ENCODE measurements around the gene PDGFC. TPM values are rescaled to one million over a fixed set of nuclear protein-coding genes. Genes with fewer than 3 reads are reported as not detected.

PDGFC gene
- total RNA-seq, 1 donor from 2014 or later: 33.4 TPM

DNA sequence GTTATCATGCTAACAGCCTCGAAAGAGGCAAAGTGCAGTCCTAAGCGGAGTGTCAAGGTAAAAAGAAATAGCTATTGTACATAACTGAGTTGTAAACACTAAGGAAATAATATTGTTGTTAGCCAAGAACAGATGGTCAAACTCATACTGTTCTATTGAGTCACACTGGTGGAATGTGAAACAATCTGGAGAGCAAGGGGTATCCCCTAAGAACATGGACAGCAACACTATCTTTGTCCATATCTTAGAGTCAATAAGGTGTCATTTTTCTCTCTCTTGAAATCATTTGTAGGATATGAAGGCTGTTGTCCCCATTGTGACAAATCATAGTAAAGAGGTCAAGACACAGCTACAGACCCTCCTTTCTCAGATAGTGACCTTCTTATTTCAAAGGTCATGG, 4.5 kb upstream of the PDGFC start:
- FAIRE-seq (no peak), DNase-seq (ENCODE audit: low spot score in 2 of 2) (no peak)

DNA sequence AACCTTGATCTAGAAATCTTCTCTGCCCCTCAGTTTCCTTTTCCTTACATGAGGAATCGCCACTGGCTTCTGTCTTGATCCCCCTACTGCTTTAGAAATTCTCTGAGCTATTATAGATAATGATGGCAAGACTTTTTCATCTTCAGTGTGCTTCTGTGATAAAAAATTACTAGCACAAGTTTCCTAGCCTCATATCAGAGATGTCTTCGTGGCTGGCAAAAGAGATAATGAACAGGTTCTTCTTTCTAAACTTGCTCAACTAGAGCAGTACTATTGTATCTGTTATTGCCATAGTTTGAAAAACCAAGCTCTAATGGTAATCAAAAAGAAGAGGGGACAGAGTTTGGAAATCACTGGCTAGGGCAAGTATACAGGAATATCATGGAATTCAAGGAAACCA, 4.1 kb upstream of the PDGFC start:
- no peak for DNase-seq (ENCODE audit: low spot score in 2 of 2)
- no peak for FAIRE-seq

DNA sequence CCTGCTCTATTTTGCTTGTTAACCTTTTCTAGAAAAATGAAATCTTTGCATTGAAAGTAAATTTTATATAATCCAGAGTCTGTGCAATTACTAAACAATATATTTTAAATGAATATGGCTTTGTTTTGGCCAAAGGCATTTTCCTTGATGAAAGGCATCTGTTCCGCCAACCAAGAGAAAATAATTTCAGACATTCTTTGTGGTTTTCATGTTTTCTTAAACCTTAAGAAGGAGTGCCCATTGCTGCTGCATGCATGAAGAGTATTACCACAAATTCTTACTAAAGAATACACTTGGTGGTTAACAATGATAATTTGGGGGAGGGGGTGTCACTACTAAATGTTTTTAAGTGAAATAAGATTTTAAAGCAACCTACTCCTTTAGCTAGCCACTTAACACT, 2.7 kb upstream of the PDGFC start:
- DNase-seq (ENCODE audit: low spot score in 2 of 2) (no peak), FAIRE-seq (no peak)

DNA sequence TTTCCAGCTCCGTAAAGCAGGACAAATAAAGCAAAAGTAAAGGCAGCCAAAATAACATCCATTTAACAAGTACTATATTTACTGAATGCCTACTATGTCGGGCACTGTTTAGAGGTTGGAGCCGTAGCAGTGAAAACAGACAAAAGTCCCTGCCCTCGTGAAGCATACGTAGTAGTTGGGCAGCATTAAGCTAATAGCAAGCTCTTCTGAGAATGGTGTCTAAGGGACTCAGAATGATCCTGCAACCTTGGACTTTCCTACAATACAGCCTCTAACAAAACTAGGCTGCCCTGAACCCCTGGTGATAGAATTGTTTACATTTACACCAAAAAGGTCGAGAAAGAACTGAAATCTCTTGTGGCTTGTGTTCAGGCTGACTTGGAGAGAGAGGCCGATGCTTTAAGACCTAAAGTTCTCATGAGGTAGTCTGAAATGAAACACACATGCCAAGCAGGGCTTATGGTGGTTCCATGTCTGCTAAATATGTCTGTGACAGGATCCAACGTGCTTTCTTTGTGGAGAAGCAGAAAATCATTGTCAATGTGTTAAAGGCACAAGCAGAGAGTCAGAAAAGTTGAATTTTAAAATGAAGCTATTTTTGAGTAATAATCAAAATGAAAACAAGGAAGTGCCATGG, 898 bp upstream of the PDGFC start:
- DNase-seq (ENCODE audit: low spot score in 2 of 2) (peak in 1 of 2 donors; percentile 19), FAIRE-seq (no peak)

DNA sequence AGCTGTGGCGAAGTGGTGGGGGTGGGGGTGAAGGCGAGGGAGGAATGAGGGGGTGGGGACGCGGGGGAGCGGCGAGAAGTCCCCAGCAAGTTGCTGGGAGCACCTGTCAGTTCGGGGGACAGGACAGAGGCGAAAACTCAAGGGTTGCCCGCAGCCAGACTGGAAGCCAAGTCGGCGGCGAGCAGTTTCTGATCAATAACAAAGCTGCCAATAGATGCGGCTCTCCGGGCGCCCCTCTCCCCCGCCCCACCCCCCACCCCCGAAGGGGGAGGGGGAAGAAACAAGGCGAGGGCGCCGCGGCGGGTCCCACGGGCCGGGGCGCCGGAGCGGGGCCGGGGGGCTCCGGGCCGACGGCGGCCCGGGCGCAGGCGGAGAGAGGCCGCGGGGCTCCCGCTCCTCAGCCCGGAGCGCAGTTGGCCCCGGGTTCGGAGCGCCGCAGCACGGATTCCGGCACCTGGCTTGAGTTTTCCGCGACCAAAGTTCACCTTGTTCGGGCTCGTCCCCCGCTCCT, 379 bp downstream of the PDGFC start:
- FAIRE-seq: no peak
- peak; percentile 30 to 39 for DNase-seq (ENCODE audit: low spot score in 2 of 2)

DNA sequence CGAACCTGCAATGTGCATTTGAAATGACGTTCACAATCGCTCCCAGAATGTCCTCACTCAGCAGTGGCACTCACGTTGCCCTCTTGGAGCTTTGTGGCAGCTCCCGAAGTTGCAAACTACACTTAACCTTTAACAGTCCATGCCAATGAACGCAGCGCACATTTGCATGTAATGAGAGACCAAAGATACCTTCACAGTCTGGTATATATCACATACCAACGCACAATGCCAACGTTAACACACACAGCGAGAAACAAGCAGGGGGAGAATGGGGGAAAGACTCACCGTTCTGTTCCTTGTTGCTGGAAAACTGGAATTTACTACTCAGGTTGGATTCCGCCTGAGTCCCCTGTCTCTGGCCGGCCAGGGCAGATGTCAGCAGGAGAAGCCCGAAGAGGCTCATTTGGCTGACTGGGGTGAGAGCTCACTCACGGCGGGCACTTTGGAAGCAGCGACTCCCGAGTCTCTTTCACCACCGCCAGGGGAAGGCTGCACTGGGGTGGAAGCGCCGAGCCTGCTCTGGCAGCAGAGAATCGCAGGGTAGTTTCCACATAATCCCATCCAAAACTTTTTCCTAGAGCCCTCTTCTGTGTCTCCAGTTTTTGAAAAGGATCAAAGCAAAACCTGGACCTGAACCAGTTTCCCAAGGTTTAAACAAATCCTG, 966 bp downstream of the PDGFC start:
- FAIRE-seq (no peak), DNase-seq (ENCODE audit: low spot score in 2 of 2) (peak; percentile 24 to 51)

DNA sequence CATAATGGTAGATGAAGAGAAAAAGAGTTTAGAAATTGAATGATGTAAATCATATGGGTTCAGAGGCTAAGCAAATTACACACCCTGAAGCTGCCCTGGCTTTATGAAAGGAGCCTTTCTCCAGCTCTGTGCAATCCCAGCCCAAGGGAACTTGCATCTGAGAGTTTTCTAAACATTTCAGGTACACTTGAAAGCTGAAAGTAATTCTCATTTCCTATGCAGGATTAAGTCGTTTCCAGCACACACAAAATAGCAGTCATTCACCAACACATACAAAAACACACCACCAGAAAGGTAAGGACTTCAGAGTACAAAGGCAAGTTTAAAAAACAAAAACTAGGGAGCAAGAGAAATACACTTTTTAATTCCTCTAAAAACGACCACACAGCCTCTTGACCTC, 1.7 kb downstream of the PDGFC start:
- no peak for FAIRE-seq
- DNase-seq (ENCODE audit: low spot score in 2 of 2): no peak

DNA sequence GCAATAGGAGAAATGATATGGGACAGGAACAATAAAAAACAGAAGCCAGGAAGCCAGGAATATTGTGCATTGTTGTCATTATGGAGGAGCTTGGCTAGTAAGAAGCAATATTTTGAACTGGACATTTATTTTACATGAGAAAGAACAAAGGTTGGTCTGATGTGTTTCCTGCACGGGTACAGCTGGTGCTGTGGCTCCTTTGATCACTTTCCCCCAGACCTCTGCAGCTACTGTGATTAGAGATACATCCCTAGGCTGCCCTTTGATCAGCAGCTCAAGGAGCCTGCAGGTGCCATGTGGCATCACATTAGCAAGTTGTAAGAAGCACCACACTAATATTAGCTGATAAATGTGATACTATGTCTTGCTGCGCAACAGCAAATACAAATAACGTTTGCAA, 2.5 kb downstream of the PDGFC start:
- FAIRE-seq: no peak
- DNase-seq (ENCODE audit: low spot score in 2 of 2): no peak

DNA sequence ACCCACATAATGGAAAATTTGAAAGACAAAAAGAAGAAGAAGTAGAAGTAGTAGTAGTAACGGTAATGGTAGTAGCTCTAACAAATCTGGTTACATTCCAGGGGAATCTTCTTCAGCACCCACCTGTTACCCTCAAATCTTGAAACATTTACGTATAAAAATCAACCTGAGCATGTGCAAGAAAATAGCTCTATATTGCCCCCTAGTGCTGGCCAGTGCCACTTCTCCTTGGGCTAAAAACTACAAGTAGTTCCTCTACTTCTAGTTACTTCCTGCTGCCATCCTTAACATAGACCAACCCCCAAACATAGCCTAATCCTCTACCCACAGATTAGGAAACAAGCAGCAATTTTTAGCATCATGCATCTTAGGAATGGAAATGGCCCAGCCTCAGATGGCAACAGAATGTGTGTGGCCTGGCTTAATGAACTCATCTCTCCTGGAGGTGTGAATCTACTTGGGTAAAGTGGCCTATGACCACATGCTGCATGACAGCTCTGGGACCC, 3.1 kb downstream of the PDGFC start:
- FAIRE-seq (no peak), DNase-seq (ENCODE audit: low spot score in 2 of 2) (peak; percentile 20 to 26)

DNA sequence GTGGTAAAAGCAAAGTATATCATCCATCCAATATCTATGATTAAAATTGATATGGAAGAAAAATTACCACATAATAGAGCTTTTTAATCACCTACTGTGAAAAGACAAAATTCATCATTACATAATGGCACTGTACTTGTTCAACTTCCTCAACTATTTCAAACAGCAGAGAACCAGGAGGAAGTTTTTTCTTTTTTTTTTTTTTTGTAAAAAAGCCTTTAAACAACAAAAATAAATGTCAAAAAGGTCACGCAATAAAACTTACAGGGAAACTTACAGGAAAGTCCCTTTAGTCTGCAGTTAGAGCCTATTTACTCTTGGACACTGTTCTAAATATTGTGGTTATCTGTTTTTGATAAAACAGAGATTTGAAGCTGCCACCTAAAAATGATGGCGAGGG, 4.8 kb downstream of the PDGFC start:
- FAIRE-seq: no peak

DNA sequence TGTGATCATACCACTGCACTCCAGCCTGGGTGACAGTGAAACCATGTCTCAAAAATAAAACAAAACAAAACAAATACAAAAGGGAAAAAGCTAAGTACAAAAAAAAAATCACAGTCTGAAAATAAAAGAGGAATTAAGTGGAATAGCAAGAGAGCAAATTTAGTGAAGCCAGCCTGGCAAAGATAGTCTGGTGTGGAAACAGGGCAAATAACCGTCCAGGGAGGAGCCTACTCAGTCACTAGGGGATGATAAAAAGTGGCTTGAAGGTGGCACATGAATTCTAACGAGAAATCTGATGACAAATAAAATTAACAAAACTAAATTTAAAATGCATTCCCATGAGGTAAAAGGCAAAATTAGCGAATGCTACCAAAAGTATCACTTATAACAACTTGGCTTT, 8.2 kb downstream of the PDGFC start:
- DNase-seq (ENCODE audit: low spot score in 2 of 2) (no peak), FAIRE-seq (no peak)

More for the DNA sequence above, 4.8 kb downstream of the PDGFC start:
- DNase-seq (ENCODE audit: low spot score in 2 of 2): no peak

DNA sequence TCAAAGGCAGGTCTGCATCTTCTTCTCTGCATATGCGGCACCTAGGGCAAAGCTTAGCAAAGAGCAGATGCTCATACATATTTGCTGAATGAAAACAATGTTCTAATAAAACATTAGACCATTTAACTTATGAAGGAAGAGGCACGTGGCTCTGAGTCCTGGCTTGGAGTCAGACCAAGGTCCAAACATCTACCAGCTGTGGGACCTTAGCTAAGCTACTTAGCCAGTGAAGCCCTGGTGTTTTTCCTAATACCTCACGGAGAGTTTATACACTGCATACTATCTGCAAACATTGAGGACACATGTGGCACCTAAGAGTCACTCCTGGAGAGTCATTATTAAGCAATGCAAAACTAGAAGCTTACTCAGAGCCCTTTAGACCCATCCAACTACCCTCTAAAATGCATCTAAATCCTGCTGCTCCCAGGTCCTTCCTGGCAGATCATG, 9.0 kb downstream of the PDGFC start:
- no peak for FAIRE-seq
- no peak for DNase-seq (ENCODE audit: low spot score in 2 of 2)

DNA sequence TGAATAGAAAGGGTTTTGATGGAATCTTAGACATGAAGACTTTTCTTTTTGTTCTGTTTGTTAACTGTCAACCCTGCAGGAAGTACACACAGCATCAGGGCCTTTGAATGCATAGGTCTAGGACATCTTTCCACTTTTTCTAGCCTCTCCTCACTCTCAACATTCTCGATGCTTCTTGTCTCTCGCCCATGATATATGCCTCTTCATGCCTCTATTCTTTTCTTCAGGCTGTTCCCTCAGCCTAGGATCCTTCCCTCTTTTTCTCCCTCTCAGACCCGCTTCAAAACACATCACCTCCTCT, 9.6 kb downstream of the PDGFC start:
- DNase-seq (ENCODE audit: low spot score in 2 of 2) (no peak), FAIRE-seq (no peak)

DNA sequence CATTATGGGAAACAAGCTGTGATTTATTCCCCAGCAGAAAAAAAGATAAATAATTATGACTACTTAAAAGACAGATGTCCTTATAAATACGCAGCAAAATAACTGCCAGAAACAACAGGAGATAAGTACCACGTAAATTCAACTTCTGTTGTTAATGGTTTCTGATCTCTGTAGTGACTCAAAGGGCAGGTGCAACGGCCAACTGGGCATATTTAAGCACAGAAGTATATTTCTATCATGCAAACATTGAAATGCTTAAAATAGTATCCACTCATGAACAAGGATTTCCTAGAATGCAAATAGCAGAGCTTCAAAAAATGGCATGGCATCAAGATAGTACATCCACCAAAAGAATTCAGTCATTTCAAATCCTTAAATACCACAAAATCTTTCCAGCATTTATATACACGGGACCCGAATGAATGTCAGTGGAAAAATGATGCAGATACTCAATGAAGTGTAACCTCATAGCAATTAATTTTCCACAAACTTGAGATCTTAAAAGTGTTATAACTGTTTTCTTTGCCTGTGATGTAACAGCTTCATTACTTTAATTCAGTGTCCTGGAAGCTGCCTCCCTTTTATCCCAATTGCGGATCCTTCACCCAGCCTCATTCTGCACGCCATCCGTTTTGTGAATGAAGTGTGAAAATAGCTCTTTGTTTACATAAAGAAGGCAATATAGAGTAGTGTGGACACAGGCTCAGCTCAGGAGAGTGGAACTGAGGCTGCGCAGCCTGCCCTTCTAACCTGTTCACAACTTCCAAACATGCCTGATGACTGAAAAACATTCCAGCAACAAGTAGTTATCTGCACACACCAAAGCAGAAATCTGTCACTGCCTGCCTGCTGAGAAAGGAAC, 10.2 kb downstream of the PDGFC start:
- DNase-seq (ENCODE audit: low spot score in 2 of 2) (no peak), FAIRE-seq (no peak)

DNA sequence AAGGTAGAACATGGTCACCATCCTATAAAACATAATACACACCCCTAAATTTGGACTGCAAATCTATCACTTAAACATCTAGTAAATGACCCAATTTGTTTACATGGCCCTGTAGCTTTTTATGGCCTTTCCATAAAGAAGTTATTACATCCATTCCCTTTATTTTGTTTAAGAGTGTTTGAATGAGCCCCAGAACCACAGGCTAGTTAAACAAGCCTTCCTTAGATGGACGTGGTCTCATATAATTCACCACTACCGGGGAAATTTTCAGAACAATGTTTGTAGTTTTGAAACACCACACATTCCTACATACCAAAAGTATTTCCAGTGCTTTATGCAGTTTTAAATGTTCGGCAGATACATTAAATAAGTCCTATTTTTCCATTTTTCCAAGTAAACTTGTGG, 12.3 kb downstream of the PDGFC start:
- no peak for FAIRE-seq
- DNase-seq (ENCODE audit: low spot score in 2 of 2): no peak

DNA sequence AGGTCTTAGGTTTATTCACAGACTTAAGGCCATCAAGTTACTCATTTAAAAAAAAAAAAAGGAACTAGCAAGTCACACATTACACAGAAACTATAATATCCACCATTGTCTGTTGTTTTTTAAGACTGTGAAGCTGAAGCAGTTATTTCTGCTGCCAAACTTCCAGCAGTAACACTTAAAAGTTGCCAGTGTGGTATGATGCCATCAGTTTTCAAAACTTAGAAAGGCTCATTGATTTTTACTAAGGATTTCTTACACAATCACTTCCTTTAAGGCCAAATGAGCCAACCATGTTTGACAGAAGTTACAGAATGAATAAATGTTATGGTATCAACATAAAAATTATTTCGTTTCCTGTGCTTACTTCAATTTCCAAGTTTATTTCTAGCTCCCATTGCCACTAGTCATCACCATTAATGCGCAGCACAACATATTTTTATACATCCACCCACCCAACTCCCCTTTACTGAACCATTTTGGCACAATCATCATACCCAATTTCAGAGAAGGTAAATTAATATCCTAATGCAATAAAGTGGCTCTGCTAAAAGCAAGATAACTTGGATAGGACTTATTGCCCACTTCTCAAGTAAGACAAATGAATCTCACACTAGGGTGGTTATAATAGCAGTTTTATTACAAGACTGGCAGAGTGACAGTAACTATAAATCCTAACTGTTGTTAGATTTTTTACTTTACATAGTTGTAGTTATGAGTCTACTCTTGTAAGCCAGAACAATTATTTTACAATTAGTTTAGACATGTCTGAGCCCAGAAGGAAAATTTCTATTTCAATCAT, 13.1 kb downstream of the PDGFC start:
- FAIRE-seq (no peak), DNase-seq (ENCODE audit: low spot score in 2 of 2) (no peak)

DNA sequence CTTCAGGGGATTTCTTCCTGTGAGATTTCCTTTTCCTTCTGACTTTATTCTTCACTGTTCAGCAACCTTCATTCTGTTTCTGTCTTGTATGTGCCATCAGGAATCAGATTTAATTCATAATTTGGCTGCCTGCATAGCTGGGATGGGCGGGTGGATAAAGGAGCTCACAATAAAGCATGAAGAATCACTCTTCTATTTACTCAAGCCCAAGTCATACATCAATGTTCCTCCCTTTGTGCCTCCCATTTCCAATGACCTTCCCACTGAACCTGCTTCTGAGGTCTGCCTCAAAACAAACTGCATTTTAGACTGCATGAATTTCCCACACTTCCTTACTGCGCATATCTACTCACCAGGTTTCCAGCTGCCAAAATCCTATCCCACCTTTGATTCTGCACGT, 14.0 kb downstream of the PDGFC start:
- no peak for FAIRE-seq
- DNase-seq (ENCODE audit: low spot score in 2 of 2): no peak

DNA sequence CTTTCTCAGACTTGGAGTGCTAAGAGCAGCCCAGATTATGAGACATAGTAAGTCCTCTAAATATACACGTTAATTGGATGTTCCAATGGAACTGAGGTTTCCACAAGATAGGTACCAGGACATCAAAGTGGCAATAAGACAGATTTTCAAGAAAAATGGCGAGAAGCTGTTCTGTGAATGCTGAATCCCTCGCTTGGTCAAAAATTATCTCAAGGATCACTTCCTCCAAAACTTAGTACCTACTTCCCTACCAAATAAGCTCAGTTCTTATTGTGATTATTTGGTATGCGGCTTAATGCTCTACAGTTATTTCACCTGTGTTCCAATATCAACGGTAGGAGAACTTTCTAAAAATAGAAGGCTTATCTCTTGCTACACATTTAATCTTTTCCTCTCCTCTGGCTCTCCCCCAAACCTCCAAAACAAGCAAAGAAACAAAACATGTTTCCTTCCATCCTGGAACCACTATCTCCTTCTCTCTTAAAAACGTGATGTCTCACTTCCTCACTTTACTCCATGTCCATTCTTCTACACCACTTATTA, 14.7 kb downstream of the PDGFC start:
- FAIRE-seq (no peak), DNase-seq (ENCODE audit: low spot score in 2 of 2) (no peak)

DNA sequence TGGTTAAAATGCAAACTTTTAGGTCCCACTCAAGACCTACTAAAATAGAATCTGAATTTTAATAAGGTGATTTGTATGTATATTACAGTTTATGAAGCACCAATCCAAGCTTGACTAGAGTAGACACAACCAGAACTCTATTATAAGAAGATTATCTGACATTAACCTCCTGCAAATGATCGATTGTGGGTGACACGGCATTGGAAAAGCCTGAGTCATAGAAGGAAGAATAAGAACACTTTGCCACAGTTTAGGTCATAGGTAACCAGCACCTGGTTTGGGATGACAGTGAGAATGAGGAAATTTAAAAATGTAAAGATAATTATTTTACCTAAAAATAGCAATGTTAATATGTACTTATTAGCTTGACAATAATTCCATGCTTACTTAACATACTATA, 15.2 kb downstream of the PDGFC start:
- DNase-seq (ENCODE audit: low spot score in 2 of 2) (no peak), FAIRE-seq (no peak)

DNA sequence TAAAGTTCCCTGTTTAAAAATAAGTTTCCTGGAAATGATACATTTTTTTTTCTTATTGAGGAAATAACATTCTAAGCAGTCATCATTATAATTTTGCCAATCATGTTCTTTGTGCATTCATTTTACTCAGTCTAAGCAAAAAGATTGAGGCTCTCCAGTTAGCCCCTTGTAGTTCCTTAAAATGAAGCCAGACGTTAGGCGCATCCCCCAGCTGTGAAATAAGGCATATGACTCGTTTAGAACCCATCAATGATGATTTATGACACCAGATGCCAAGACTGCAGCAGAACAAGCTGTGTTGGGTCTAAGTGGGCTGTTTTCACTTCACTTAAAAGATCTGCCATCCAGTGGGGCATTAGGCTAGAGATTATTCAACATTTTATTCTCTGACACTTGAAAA, 17.0 kb downstream of the PDGFC start:
- no peak for FAIRE-seq

More for the DNA sequence above, 17.0 kb downstream of the PDGFC start:
- no peak for DNase-seq (ENCODE audit: low spot score in 2 of 2)
